HCT116 (cell line): ENCODE measurements around the gene ST6GALNAC2. TPM values are rescaled to one million over a fixed set of nuclear protein-coding genes. Genes with fewer than 3 reads are reported as not detected.

Experiments
- ATAC-seq: fragments of 200-7000 bp; cut with Tn5 transposase; 2 replicates; pipeline ENCODE4 v1.9.1; 2020; ENCODE audit warnings: mild to moderate bottlenecking, moderate library complexity
- BruUV-seq: library from RNA; stranded (reverse); fragments of 400-500 nt; replicated peaks from 2 replicates; lab custom pipeline; 2021; lab: Mats Ljungman, UMichigan
- CTCF ChIA-PET: fragments of 300-600 bp; sonication (Branson Sonifier 250); formaldehyde crosslinking; loops from one replicate; lab custom pipeline; 2021; ENCODE audit warnings: antibody characterized with exemption; lab: Charles Lee
- POLR2A ChIA-PET: fragments of 300-600, 350-600 bp; sonication (Branson Sonifier 250); formaldehyde crosslinking; loops from one replicate; lab custom pipeline; 2021; ENCODE audit warnings: antibody characterized with exemption; lab: Charles Lee
- RAD21 ChIA-PET, 2 experiments: fragments of 300-600 bp; sonication (Branson Sonifier 250); formaldehyde crosslinking; loops; one replicate each; lab custom pipeline; 2023; ENCODE audit warnings: low total read pairs in 2 of 2; ENCODE audit not compliant: uncharacterized antibody in 2 of 2, unreplicated experiment in 2 of 2, low non-redundant PET in 1 of 2; lab: Charles Lee
- DNase-seq: peaks from one replicate; pipeline ENCODE4 v3.0.0-alpha.2; 2010; ENCODE audit warnings: low read depth, low spot score
- H2AFZ ChIP-seq: fragments of 200-600 bp; shearing (Covaris generic), sonication (generic); 2 replicates; pipeline ENCODE4 v1.6.1; 2017; ENCODE audit warnings: low read depth, mixed run types, mixed read lengths, antibody characterized with exemption, low read length; ENCODE audit not compliant: poor library complexity, severe bottlenecking
- H3K27ac ChIP-seq: 2 replicates; pipeline ENCODE4 v1.5.1; 2012; ENCODE audit warnings: low read depth, low read length
- H3K27me3 ChIP-seq: fragments of 200-600 bp; sonication (generic); 2 replicates; pipeline ENCODE4 v1.6.1; 2016; ENCODE audit warnings: mixed run types, low read length, mixed read lengths; ENCODE audit not compliant: insufficient read depth
- H3K36me3 ChIP-seq, 2 experiments: fragments of 200-500 bp in 1 of 2; fragments of 200-600 bp in 1 of 2; sonication (Bioruptor generic) in 1 of 2; sonication (generic) in 1 of 2; 2 replicates each; pipeline versions ENCODE4 v1.5.1 to v1.6.1; 2014 to 2016; ENCODE audit warnings: low read length in 2 of 2, inconsistent platforms in 1 of 2, mixed read lengths in 1 of 2, mixed run types in 1 of 2; ENCODE audit not compliant: insufficient read depth in 2 of 2, control insufficient read depth in 1 of 2
- H3K4me1 ChIP-seq, 2 experiments: fragments of 200-600 bp in 1 of 2; sonication (generic) in 1 of 2; 2 replicates each; pipeline versions ENCODE4 v1.5.1 to v1.6.1; 2012 to 2017; ENCODE audit warnings: low read length in 2 of 2, inconsistent platforms in 1 of 2, mild to moderate bottlenecking in 1 of 2, mixed read lengths in 1 of 2, mixed run types in 1 of 2, moderate library complexity in 1 of 2; ENCODE audit not compliant: insufficient read depth in 2 of 2, control insufficient read depth in 1 of 2
- H3K4me2 ChIP-seq: fragments of 200-600 bp; sonication (generic); 2 replicates; pipeline ENCODE4 v1.6.1; 2017; ENCODE audit warnings: mixed run types, low read length, mixed read lengths
- H3K4me3 ChIP-seq, 2 experiments: fragments of 200-600 bp in 1 of 2; sonication (generic) in 1 of 2; replicated peaks in 1 of 2; 2 replicates each; pipeline ENCODE4 v1.5.1; 2011 to 2016; ENCODE audit warnings: low read length in 2 of 2, control low read depth in 1 of 2, low read depth in 1 of 2, mild to moderate bottlenecking in 1 of 2, mixed read lengths in 1 of 2, mixed run types in 1 of 2
- H3K79me2 ChIP-seq: fragments of 200-600 bp; sonication (generic); 2 replicates; pipeline ENCODE4 v1.6.1; 2017; ENCODE audit warnings: mild to moderate bottlenecking, mixed run types, low read length, moderate library complexity, mixed read lengths; ENCODE audit not compliant: insufficient read depth
- H3K9ac ChIP-seq: fragments of 200-600 bp; sonication (generic); 2 replicates; pipeline ENCODE4 v1.6.1; 2016; ENCODE audit warnings: low read length, mixed read lengths
- H3K9me2 ChIP-seq: fragments of 200-600 bp; sonication (generic), shearing (Covaris generic); 2 replicates; pipeline ENCODE4 v1.6.1; 2017; ENCODE audit warnings: mixed run types, mild to moderate bottlenecking, moderate library complexity; ENCODE audit not compliant: insufficient read depth
- H3K9me3 ChIP-seq, 2 experiments: fragments of 200-500 bp in 1 of 2; fragments of 200-600 bp in 1 of 2; sonication (Bioruptor generic) in 1 of 2; sonication (generic) in 1 of 2; 2 replicates each; pipeline ENCODE4 v1.6.1; 2014 to 2017; ENCODE audit warnings: low read length in 2 of 2, mixed read lengths in 2 of 2, inconsistent platforms in 1 of 2, low read depth in 1 of 2, mild to moderate bottlenecking in 1 of 2, mixed run types in 1 of 2, moderate library complexity in 1 of 2; ENCODE audit not compliant: control insufficient read depth in 1 of 2, insufficient read depth in 1 of 2
- H4K20me1 ChIP-seq: fragments of 200-600 bp; sonication (generic), shearing (Covaris generic); 2 replicates; pipeline ENCODE4 v1.6.1; 2017; ENCODE audit warnings: mixed run types, mild to moderate bottlenecking, moderate library complexity; ENCODE audit not compliant: insufficient read depth
- ATF3 ChIP-seq: IDR thresholded peaks from 2 replicates; pipeline ENCODE4 v1.6.1; 2012
- CBX3 ChIP-seq: IDR thresholded peaks from 2 replicates; pipeline ENCODE4 v1.6.1; 2012; ENCODE audit warnings: low read depth
- CEBPB ChIP-seq: IDR thresholded peaks from 2 replicates; pipeline ENCODE4 v1.6.1; 2012; ENCODE audit warnings: low read depth
- EGR1 ChIP-seq: IDR thresholded peaks from 2 replicates; pipeline ENCODE4 v1.6.1; 2012; ENCODE audit warnings: low read depth
- ELF1 ChIP-seq: IDR thresholded peaks from 2 replicates; pipeline ENCODE4 v1.6.1; 2012; ENCODE audit warnings: low read depth, borderline replicate concordance
- EZH2 ChIP-seq: fragments of 200-600 bp; sonication (generic); IDR thresholded peaks from 2 replicates; pipeline ENCODE4 v1.6.1; 2017; ENCODE audit warnings: antibody characterized with exemption, mixed run types
- FOSL1 ChIP-seq: IDR thresholded peaks from 2 replicates; pipeline ENCODE4 v1.6.1; 2012; ENCODE audit warnings: low read depth
- JUND ChIP-seq: IDR thresholded peaks from 2 replicates; pipeline ENCODE4 v1.6.1; 2012
- MAX ChIP-seq: IDR thresholded peaks from 2 replicates; pipeline ENCODE4 v1.6.1; 2012
- POLR2A ChIP-seq: IDR thresholded peaks from 2 replicates; pipeline ENCODE4 v1.7.0; 2011; ENCODE audit warnings: borderline replicate concordance; ENCODE audit not compliant: insufficient read depth, insufficient read length; ENCODE audit errors: extremely low read depth
- POLR2AphosphoS5 ChIP-seq: IDR thresholded peaks from 2 replicates; pipeline ENCODE4 v1.6.1; 2011; ENCODE audit warnings: mild to moderate bottlenecking, low read depth, low read length, moderate library complexity
- RAD21 ChIP-seq: IDR thresholded peaks from 2 replicates; pipeline ENCODE4 v1.6.1; 2012; ENCODE audit warnings: low read depth, mild to moderate bottlenecking
- SIN3A ChIP-seq: IDR thresholded peaks from 2 replicates; pipeline ENCODE4 v1.6.1; 2012; ENCODE audit warnings: low read depth
- SP1 ChIP-seq: IDR thresholded peaks from 2 replicates; pipeline ENCODE4 v1.6.1; 2012; ENCODE audit warnings: low read depth
- SRF ChIP-seq: IDR thresholded peaks from 2 replicates; pipeline ENCODE4 v1.6.1; 2012; ENCODE audit warnings: low read depth
- TCF7L2 ChIP-seq: IDR thresholded peaks from 2 replicates; pipeline ENCODE4 v1.7.0; 2011; ENCODE audit warnings: borderline replicate concordance, inconsistent platforms; ENCODE audit not compliant: insufficient read depth, insufficient read length; ENCODE audit errors: extremely low read depth
- YY1 ChIP-seq: IDR thresholded peaks from 2 replicates; pipeline ENCODE4 v1.6.1; 2011; ENCODE audit warnings: low read length, low read depth, moderate library complexity, mild to moderate bottlenecking; ENCODE audit not compliant: insufficient replicate concordance; ENCODE audit errors: extremely low read depth
- ZBTB33 ChIP-seq: IDR thresholded peaks from 2 replicates; pipeline ENCODE4 v1.6.1; 2011; ENCODE audit warnings: mild to moderate bottlenecking, low read length, moderate library complexity; ENCODE audit not compliant: insufficient replicate concordance; ENCODE audit errors: extremely low read depth
- intact Hi-C: fragments of 100-400 bp; cut with micrococcal nuclease; formaldehyde crosslinking; loops from 2 replicates; pipeline ENCODE4 v1.10.0; 2022
- total RNA-seq: library from RNA; stranded (reverse); gene quantifications from one replicate; pipeline ENCODE4 v1.2.1, GENCODE V29; 2021; ENCODE audit not compliant: unreplicated experiment

The ST6GALNAC2 gene
- total RNA-seq, 1 experiment from 2014 or later = 14.7 TPM

- no peak overlapping the region for H3K9ac ChIP-seq
- no peaks in the 10 kb centered on the region for H3K27me3 ChIP-seq
- peak overlapping the region; percentile 55 for H3K4me2 ChIP-seq
- RAD21 ChIA-PET = no interaction called here
- no peaks in the 10 kb centered on the region for H4K20me1 ChIP-seq
- H3K9me3 ChIP-seq = 0 out of 4 replicates have a peak, but pooled peaks cover 0 to 4% of the 10 kb centered on the region in 2 experiments
- TF ChIP-seq FOSL1 = no peak
- TF ChIP-seq MAX = no peak
- no peak for TF ChIP-seq RAD21
- TF ChIP-seq CEBPB = no peak
- no peak for TF ChIP-seq POLR2A
- TF ChIP-seq POLR2AphosphoS5 = no peak
- no peak for TF ChIP-seq TCF7L2
- no peak for TF ChIP-seq JUND
- no peak for TF ChIP-seq EGR1
- no peak for TF ChIP-seq SRF
- TF ChIP-seq ATF3 = no peak
- no peak for TF ChIP-seq EZH2
- no peak for TF ChIP-seq SIN3A
- no peak for TF ChIP-seq CBX3
- TF ChIP-seq SP1 = no peak
- TF ChIP-seq ZBTB33 = no peak
- TF ChIP-seq ELF1 = no peak
- no peak for TF ChIP-seq YY1
- H3K79me2 ChIP-seq = no peaks in the 10 kb centered on the region
- no peak overlapping the region for H2AFZ ChIP-seq
- H3K4me3 ChIP-seq = no peak overlapping the region
- BruUV-seq = no TSS peak
- no peaks in the 10 kb centered on the region for H3K36me3 ChIP-seq
- H3K4me1 ChIP-seq = peaks cover 37 to 62% of the 10 kb centered on the region in 2 experiments
- ATAC-seq (no peak), DNase-seq (no peak)
- intact Hi-C loops = no loop called here
- no peaks in the 10 kb centered on the region for H3K9me2 ChIP-seq
- H3K27ac ChIP-seq = no peak overlapping the region
- POLR2A ChIA-PET = interaction anchor here (2.0 to 3.7 kb wide), 2 partner anchors 14 kb away, joined by 8 to 25 read pairs; partner anchors contain the start of gene ST6GALNAC2
- CTCF ChIA-PET = interaction anchor here (1.7 to 2.5 kb wide), 2 partner anchors 13 to 24 kb away, joined by 5 to 9 read pairs; no protein-coding TSS in a partner anchor
Measured at GRCh38 chr17:76599694-76600460, 14.2 kb upstream of the ST6GALNAC2 start.
